IMR-90 (cell line): ENCODE data around the gene CASP9. TPM values are rescaled to one million over a fixed set of nuclear protein-coding genes. Genes with fewer than 3 reads are reported as not detected.

Experiments used
- ATAC-seq: fragments of 200-7000 bp; cut with Tn5 transposase; 2 replicates; pipeline ENCODE4 v1.9.1; 2020; ENCODE audit warnings: low read depth, mild to moderate bottlenecking, moderate library complexity
- BruUV-seq: library from RNA; stranded (reverse); fragments of 400-500 nt; replicated peaks from 2 replicates; lab custom pipeline; 2021; lab: Mats Ljungman, UMichigan
- CTCF ChIA-PET: fragments of 300-600 bp; formaldehyde crosslinking; extraction: SDS; loops from one replicate; lab custom pipeline; 2021; ENCODE audit warnings: antibody characterized with exemption; lab: Yijun Ruan, JAX
- POLR2A ChIA-PET: fragments of 300-600 bp; sonication (Branson Sonifier 250); formaldehyde crosslinking; loops from one replicate; lab custom pipeline; 2022; ENCODE audit warnings: antibody characterized with exemption; ENCODE audit not compliant: unreplicated experiment; lab: Charles Lee
- DNase-seq: peaks from one replicate; pipeline ENCODE4 v3.0.0; 2013
- H2AFZ ChIP-seq: replicated peaks from 2 replicates; pipeline ENCODE3; 2013; ENCODE audit warnings: low read length, mild to moderate bottlenecking; ENCODE audit not compliant: poor library complexity
- H2AK5ac ChIP-seq: 2 replicates; pipeline ENCODE4 v1.6.1; 2013; ENCODE audit warnings: low read depth, low read length, inconsistent platforms
- H2AK9ac ChIP-seq: replicated peaks from 2 replicates; pipeline ENCODE3; 2013; ENCODE audit warnings: mild to moderate bottlenecking, low read depth, low read length, moderate library complexity; ENCODE audit not compliant: poor library complexity
- H2BK120ac ChIP-seq: 2 replicates; pipeline ENCODE4 v1.6.1; 2013; ENCODE audit warnings: low read depth, low read length, inconsistent platforms
- H2BK15ac ChIP-seq: 3 replicates; pipeline ENCODE4 v1.6.1; 2013; ENCODE audit warnings: low read depth, low read length, inconsistent platforms
- H2BK20ac ChIP-seq: 2 replicates; pipeline ENCODE4 v1.6.1; 2013; ENCODE audit warnings: low read depth, mild to moderate bottlenecking, inconsistent platforms, low read length, moderate library complexity
- H2BK5ac ChIP-seq: 2 replicates; pipeline ENCODE4 v1.6.1; 2013; ENCODE audit warnings: mild to moderate bottlenecking, low read depth, low read length, inconsistent platforms; ENCODE audit not compliant: poor library complexity, severe bottlenecking
- H3K14ac ChIP-seq: replicated peaks from 2 replicates; pipeline ENCODE4 v1.6.1; 2013; ENCODE audit warnings: low read depth, low read length, inconsistent platforms
- H3K18ac ChIP-seq: 2 replicates; pipeline ENCODE4 v1.6.1; 2013; ENCODE audit warnings: low read depth, low read length, control low read depth
- H3K23ac ChIP-seq: 2 replicates; pipeline ENCODE4 v1.6.1; 2013; ENCODE audit warnings: low read depth, low read length, inconsistent platforms
- H3K27ac ChIP-seq: 2 replicates; pipeline ENCODE4 v1.5.1; 2013; ENCODE audit warnings: mild to moderate bottlenecking, control low read depth, low read length; ENCODE audit not compliant: insufficient read depth
- H3K27me3 ChIP-seq: 2 replicates; pipeline ENCODE4 v1.6.1; 2013; ENCODE audit warnings: low read length; ENCODE audit not compliant: control insufficient read depth, insufficient read depth
- H3K36me3 ChIP-seq: 2 replicates; pipeline ENCODE4 v1.6.1; 2013; ENCODE audit warnings: low read length, mixed read lengths; ENCODE audit not compliant: control insufficient read depth, insufficient read depth
- H3K4ac ChIP-seq: 2 replicates; pipeline ENCODE4 v1.6.1; 2013; ENCODE audit warnings: low read depth, low read length, inconsistent platforms
- H3K4me1 ChIP-seq: 2 replicates; pipeline ENCODE4 v1.6.1; 2013; ENCODE audit warnings: low read length, mixed read lengths; ENCODE audit not compliant: control insufficient read depth, insufficient read depth
- H3K4me2 ChIP-seq: 2 replicates; pipeline ENCODE4 v1.6.1; 2013; ENCODE audit warnings: low read depth, mild to moderate bottlenecking, control low read depth, low read length, moderate library complexity
- H3K4me3 ChIP-seq: 2 replicates; pipeline ENCODE4 v1.5.1; 2013; ENCODE audit warnings: low read depth, mild to moderate bottlenecking, control low read depth, low read length, moderate library complexity; ENCODE audit not compliant: insufficient read depth
- H3K56ac ChIP-seq: 2 replicates; pipeline ENCODE4 v1.6.1; 2013; ENCODE audit warnings: low read length, inconsistent platforms; ENCODE audit not compliant: insufficient read depth; ENCODE audit errors: extremely low read depth
- H3K79me1 ChIP-seq, 2 experiments: 2 replicates each; pipeline ENCODE4 v1.6.1; 2013; ENCODE audit warnings: low read length in 2 of 2, inconsistent platforms in 1 of 2, low read depth in 1 of 2
- H3K9ac ChIP-seq: 2 replicates; pipeline ENCODE4 v1.6.1; 2013; ENCODE audit warnings: low read depth, low read length, control low read depth
- H3K9me1 ChIP-seq: 2 replicates; pipeline ENCODE4 v1.6.1; 2013; ENCODE audit warnings: low read length, inconsistent platforms; ENCODE audit not compliant: insufficient read depth
- H3K9me3 ChIP-seq: 2 replicates; pipeline ENCODE4 v1.6.1; 2013; ENCODE audit warnings: low read length; ENCODE audit not compliant: control insufficient read depth, insufficient read depth
- H4K20me1 ChIP-seq: 2 replicates; pipeline ENCODE4 v1.6.1; 2013; ENCODE audit warnings: low read length, inconsistent platforms; ENCODE audit not compliant: insufficient read depth
- H4K5ac ChIP-seq: 2 replicates; pipeline ENCODE4 v1.6.1; 2013; ENCODE audit warnings: mild to moderate bottlenecking, low read depth, low read length, control low read depth
- H4K8ac ChIP-seq, 2 experiments: 2 replicates each; pipeline ENCODE4 v1.6.1; 2013; ENCODE audit warnings: low read depth in 2 of 2, low read length in 2 of 2, control low read depth in 1 of 2, inconsistent platforms in 1 of 2
- H4K91ac ChIP-seq: 2 replicates; pipeline ENCODE4 v1.6.1; 2013; ENCODE audit warnings: low read depth, low read length, inconsistent platforms; ENCODE audit not compliant: insufficient read depth
- BHLHE40 ChIP-seq: fragments of 150-350 bp; IDR thresholded peaks from 2 replicates; pipeline ENCODE4 v1.6.1; 2016; ENCODE audit warnings: mild to moderate bottlenecking, low read depth, low read length
- CHD1 ChIP-seq: IDR thresholded peaks from 2 replicates; pipeline ENCODE4 v1.6.1; 2012; ENCODE audit warnings: low read depth, low read length, improper control_type of control experiment
- FOS ChIP-seq: fragments of 150-350 bp; IDR thresholded peaks from 2 replicates; pipeline ENCODE4 v1.6.1; 2016; ENCODE audit warnings: low read depth, low read length
- MAFK ChIP-seq: IDR thresholded peaks from 2 replicates; pipeline ENCODE4 v1.6.1; 2012; ENCODE audit warnings: low read depth, low read length, improper control_type of control experiment
- MAZ ChIP-seq: IDR thresholded peaks from 2 replicates; pipeline ENCODE4 v1.6.1; 2012; ENCODE audit warnings: low read depth, mild to moderate bottlenecking, low read length, improper control_type of control experiment, moderate library complexity, borderline replicate concordance
- MXI1 ChIP-seq: IDR thresholded peaks from 2 replicates; pipeline ENCODE4 v1.6.1; 2012; ENCODE audit warnings: low read depth, mild to moderate bottlenecking, low read length, moderate library complexity, borderline replicate concordance
- NFE2L2 ChIP-seq: fragments of 150-350 bp; IDR thresholded peaks from 2 replicates; pipeline ENCODE4 v1.6.1; 2016; ENCODE audit warnings: low read depth, mild to moderate bottlenecking, low read length
- POLR2A ChIP-seq: IDR thresholded peaks from 2 replicates; pipeline ENCODE4 v1.6.1; 2012; ENCODE audit warnings: mild to moderate bottlenecking, low read depth, low read length
- RAD21 ChIP-seq: IDR thresholded peaks from 2 replicates; pipeline ENCODE4 v1.6.1; 2012; ENCODE audit warnings: low read length, improper control_type of control experiment
- RCOR1 ChIP-seq: IDR thresholded peaks from 2 replicates; pipeline ENCODE4 v1.6.1; 2012; ENCODE audit warnings: mild to moderate bottlenecking, low read length, improper control_type of control experiment; ENCODE audit not compliant: insufficient replicate concordance
- RFX5 ChIP-seq: IDR thresholded peaks from 2 replicates; pipeline ENCODE4 v1.8.0; 2012; ENCODE audit warnings: low read depth, mild to moderate bottlenecking, low read length, moderate library complexity
- SMC3 ChIP-seq: fragments of 150-350 bp; IDR thresholded peaks from 2 replicates; pipeline ENCODE4 v1.6.1; 2016; ENCODE audit warnings: low read depth, mild to moderate bottlenecking, antibody characterized with exemption, low read length, moderate library complexity
- WGBS, 2 experiments: methylation state at CpG; one replicate each; pipeline versions ENCODE4 v1.1.5 to v1.1.7; 2013; ENCODE audit warnings: missing lambda C conversion rate in 2 of 2; ENCODE audit not compliant: insufficient read length in 1 of 2; ENCODE audit errors: extremely low coverage in 2 of 2; 5-methylcytosine and 5-hydroxymethylcytosine counted together
- dilution Hi-C: fragments of 300-500 bp; cut with HindIII; formaldehyde crosslinking; loops from one replicate; pipeline ENCODE4 v1.14.3; 2018; ENCODE audit warnings: low sequenced_read_pairs; ENCODE audit not compliant: unreplicated experiment
- in situ Hi-C: fragments of 300-500 bp; cut with MboI; formaldehyde crosslinking; loops from 3 replicates; pipeline ENCODE4 v1.14.3; 2019; ENCODE audit warnings: low sequenced_read_pairs, inconsistent platforms, mixed read lengths
- intact Hi-C: fragments of 100-400 bp; cut with micrococcal nuclease; formaldehyde crosslinking; loops from 2 replicates; pipeline ENCODE4 v1.10.0; 2022
- polyA plus RNA-seq, 3 experiments: library from polyadenylated mRNA; depleted of rRNA; stranded (reverse); fragments of >200 nt; gene quantifications; 2 replicates each; pipeline ENCODE4 v1.2.3, GENCODE V29; 2012; ENCODE audit warnings: low replicate concordance in 1 of 3
- total RNA-seq: library from RNA; depleted of rRNA; stranded (reverse); fragments of >200 nt; gene quantifications from 2 replicates; pipeline ENCODE4 v1.2.3, GENCODE V29; 2012
- TF ChIP-seq, protein P1 (sequence below): fragments of 150-350 bp; IDR thresholded peaks from 2 replicates; pipeline ENCODE4 v1.6.1; 2016; ENCODE audit warnings: low read depth, mild to moderate bottlenecking, low read length, moderate library complexity, borderline replicate concordance

Gene CASP9
- total and polyA plus RNA-seq, 2 of the 4 experiments (the other 2 are of a cell fraction) = 7.0 to 8.3 TPM

DNA sequence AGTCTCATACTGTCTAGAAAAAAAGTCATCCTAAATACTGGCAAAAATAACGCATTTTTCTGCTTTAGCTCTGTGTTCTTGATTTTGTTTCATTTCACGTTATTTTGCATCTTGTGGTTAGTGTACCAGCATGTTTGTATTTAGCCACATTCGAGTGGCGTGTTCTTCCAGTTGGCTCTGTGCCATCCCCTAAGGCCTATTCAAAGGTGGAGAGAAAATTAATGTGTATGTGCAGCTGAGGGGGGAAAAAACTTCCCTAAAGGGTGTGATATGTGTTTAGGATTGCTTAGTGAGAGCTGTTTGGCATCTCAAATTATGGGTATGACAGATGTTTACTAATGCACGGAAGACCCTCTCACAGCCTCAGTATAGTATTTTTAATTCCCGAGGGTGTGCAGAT lies 14.8 kb upstream of the CASP9 start:
- dilution Hi-C loops = no loop called here
- H2BK20ac ChIP-seq = no peak overlapping the region
- H3K9me1 ChIP-seq = peaks cover 3% of the 10 kb centered on the region; the same call in 1 of the 2 replicates
- DNase-seq (no peak), ATAC-seq (no peak)
- no peak overlapping the region for H2AK5ac ChIP-seq
- no peak overlapping the region for H2BK15ac ChIP-seq
- ChIA-PET CTCF (no interaction called here), POLR2A (no interaction called here)
- no peak overlapping the region for H3K14ac ChIP-seq
- TF ChIP-seq MXI1 = no peak
- no peak for TF ChIP-seq RAD21
- no peak for TF ChIP-seq NFE2L2
- TF ChIP-seq POLR2A = no peak
- no peak for TF ChIP-seq CHD1
- TF ChIP-seq FOS = no peak
- no peak for TF ChIP-seq MAFK
- no peak for TF ChIP-seq RCOR1
- no peak for TF ChIP-seq RFX5
- no peak for TF ChIP-seq BHLHE40
- TF ChIP-seq MAZ = no peak
- TF ChIP-seq, protein P1, sequence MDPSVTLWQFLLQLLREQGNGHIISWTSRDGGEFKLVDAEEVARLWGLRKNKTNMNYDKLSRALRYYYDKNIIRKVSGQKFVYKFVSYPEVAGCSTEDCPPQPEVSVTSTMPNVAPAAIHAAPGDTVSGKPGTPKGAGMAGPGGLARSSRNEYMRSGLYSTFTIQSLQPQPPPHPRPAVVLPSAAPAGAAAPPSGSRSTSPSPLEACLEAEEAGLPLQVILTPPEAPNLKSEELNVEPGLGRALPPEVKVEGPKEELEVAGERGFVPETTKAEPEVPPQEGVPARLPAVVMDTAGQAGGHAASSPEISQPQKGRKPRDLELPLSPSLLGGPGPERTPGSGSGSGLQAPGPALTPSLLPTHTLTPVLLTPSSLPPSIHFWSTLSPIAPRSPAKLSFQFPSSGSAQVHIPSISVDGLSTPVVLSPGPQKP = no peak
- no peak for TF ChIP-seq SMC3
- no peak overlapping the region for H3K9ac ChIP-seq
- intact Hi-C loops = no loop called here
- H3K23ac ChIP-seq = no peak overlapping the region
- no TSS peak for BruUV-seq
- H4K91ac ChIP-seq = no peak overlapping the region
- no peak overlapping the region for H2BK120ac ChIP-seq
- 95% methylated on average over 4 of the region's 6 CpGs; no CpG with 5 or more reads in 1 of the 2 experiments for WGBS, 2 experiments
- H3K4me2 ChIP-seq = no peak overlapping the region
- no peak overlapping the region for H3K56ac ChIP-seq
- in situ Hi-C loops = no loop called here
- H4K20me1 ChIP-seq = no peaks in the 10 kb centered on the region
- H3K36me3 ChIP-seq = peaks cover 38% of the 10 kb centered on the region
- H4K8ac ChIP-seq = no peak overlapping the region
- no peak overlapping the region for H3K4me3 ChIP-seq
- H3K9me3 ChIP-seq = no peaks in the 10 kb centered on the region
- H4K5ac ChIP-seq = no peak overlapping the region
- H3K27me3 ChIP-seq = no peaks in the 10 kb centered on the region
- no peak overlapping the region for H2AK9ac ChIP-seq
- H2BK5ac ChIP-seq = no peak overlapping the region
- H3K27ac ChIP-seq = no peak overlapping the region
- no peak overlapping the region for H3K18ac ChIP-seq
- H3K4ac ChIP-seq = no peak overlapping the region
- H3K79me1 ChIP-seq = peaks cover 11 to 14% of the 10 kb centered on the region in 2 experiments; a peak in 3 of 4 replicates
- H3K4me1 ChIP-seq = peaks cover 6% of the 10 kb centered on the region
- H2AFZ ChIP-seq = no peak overlapping the region
